Liver (tissue), 3 donors: ENCODE data around the gene AP1M2.

ENCODE experiments used
- FOXA1 ChIP-seq: IDR thresholded peaks from 2 replicates; pipeline ENCODE4 v1.6.1; 2016; ENCODE audit warnings: antibody characterized with exemption
- GABPA ChIP-seq, 2 donors: IDR thresholded peaks in 1 of 2; conservative IDR thresholded peaks in 1 of 2; 2 replicates each; pipeline ENCODE4 v1.6.1; 2016; ENCODE audit warnings: antibody characterized with exemption in 2 of 2, mild to moderate bottlenecking in 1 of 2, moderate library complexity in 1 of 2
- JUND ChIP-seq, 2 donors: IDR thresholded peaks; 2 replicates each; pipeline ENCODE4 v1.6.1; 2016; ENCODE audit warnings: antibody characterized with exemption in 2 of 2
- RAD21 ChIP-seq, 2 donors: IDR thresholded peaks; 2 replicates each; pipeline ENCODE4 v1.6.1; 2016; ENCODE audit warnings: antibody characterized with exemption in 2 of 2, mild to moderate bottlenecking in 2 of 2
- TAF1 ChIP-seq: conservative IDR thresholded peaks from 2 replicates; pipeline ENCODE4 v1.6.1; 2016; ENCODE audit warnings: antibody characterized with exemption, mild to moderate bottlenecking
- YY1 ChIP-seq: IDR thresholded peaks from 2 replicates; pipeline ENCODE4 v1.6.1; 2016; ENCODE audit warnings: antibody characterized with exemption, mild to moderate bottlenecking
- TF ChIP-seq, protein P1 (sequence below): fragments of 150-350 bp; IDR thresholded peaks from 2 replicates; pipeline ENCODE4 v1.5.1; 2017; ENCODE audit warnings: improper control_type of control experiment, low read depth, low read length; ENCODE audit not compliant: missing input control
- TF ChIP-seq, protein P2 (sequence below): IDR thresholded peaks from 2 replicates; pipeline ENCODE4 v1.6.1; 2016; ENCODE audit warnings: antibody characterized with exemption, mild to moderate bottlenecking
- TF ChIP-seq, protein P3 (sequence below): IDR thresholded peaks from 2 replicates; pipeline ENCODE4 v1.6.1; 2016; ENCODE audit warnings: antibody characterized with exemption
- TF ChIP-seq, protein P4 (sequence below): IDR thresholded peaks from 2 replicates; pipeline ENCODE4 v1.6.1; 2016; ENCODE audit warnings: antibody characterized with exemption
- donor health status: healthy.
- donor health status: healthy.

DNA sequence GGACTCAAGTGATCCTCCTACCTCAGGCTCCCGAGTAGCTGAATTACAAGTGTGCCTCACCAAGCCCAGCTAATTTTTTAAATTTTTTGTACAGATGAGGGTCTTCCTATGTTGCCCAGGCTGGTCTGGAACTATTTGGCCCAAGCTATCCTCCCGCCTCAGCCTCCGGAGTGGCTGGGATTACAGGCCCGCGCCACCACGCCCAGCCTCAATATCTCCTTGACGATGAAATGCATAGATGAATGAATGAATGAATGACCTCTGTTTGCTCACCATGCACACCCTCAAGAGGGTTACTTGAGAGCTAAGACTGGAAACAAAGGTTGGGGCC is 14.9 kb upstream of the AP1M2 start:
- TF ChIP-seq RAD21 (IDR thresholded peaks at IDR 0.05) (no peak), GABPA (IDR thresholded peaks at IDR 0.05 in 1 of 2, conservative IDR thresholded peaks at IDR 0.05 in 1 of 2) (no peak), TAF1 (no peak), JUND (IDR thresholded peaks at IDR 0.05) (no peak), FOXA1 (no peak), YY1 (no peak)
- TF ChIP-seq, protein P1, sequence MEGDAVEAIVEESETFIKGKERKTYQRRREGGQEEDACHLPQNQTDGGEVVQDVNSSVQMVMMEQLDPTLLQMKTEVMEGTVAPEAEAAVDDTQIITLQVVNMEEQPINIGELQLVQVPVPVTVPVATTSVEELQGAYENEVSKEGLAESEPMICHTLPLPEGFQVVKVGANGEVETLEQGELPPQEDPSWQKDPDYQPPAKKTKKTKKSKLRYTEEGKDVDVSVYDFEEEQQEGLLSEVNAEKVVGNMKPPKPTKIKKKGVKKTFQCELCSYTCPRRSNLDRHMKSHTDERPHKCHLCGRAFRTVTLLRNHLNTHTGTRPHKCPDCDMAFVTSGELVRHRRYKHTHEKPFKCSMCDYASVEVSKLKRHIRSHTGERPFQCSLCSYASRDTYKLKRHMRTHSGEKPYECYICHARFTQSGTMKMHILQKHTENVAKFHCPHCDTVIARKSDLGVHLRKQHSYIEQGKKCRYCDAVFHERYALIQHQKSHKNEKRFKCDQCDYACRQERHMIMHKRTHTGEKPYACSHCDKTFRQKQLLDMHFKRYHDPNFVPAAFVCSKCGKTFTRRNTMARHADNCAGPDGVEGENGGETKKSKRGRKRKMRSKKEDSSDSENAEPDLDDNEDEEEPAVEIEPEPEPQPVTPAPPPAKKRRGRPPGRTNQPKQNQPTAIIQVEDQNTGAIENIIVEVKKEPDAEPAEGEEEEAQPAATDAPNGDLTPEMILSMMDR, result no peak
- TF ChIP-seq, protein P2, sequence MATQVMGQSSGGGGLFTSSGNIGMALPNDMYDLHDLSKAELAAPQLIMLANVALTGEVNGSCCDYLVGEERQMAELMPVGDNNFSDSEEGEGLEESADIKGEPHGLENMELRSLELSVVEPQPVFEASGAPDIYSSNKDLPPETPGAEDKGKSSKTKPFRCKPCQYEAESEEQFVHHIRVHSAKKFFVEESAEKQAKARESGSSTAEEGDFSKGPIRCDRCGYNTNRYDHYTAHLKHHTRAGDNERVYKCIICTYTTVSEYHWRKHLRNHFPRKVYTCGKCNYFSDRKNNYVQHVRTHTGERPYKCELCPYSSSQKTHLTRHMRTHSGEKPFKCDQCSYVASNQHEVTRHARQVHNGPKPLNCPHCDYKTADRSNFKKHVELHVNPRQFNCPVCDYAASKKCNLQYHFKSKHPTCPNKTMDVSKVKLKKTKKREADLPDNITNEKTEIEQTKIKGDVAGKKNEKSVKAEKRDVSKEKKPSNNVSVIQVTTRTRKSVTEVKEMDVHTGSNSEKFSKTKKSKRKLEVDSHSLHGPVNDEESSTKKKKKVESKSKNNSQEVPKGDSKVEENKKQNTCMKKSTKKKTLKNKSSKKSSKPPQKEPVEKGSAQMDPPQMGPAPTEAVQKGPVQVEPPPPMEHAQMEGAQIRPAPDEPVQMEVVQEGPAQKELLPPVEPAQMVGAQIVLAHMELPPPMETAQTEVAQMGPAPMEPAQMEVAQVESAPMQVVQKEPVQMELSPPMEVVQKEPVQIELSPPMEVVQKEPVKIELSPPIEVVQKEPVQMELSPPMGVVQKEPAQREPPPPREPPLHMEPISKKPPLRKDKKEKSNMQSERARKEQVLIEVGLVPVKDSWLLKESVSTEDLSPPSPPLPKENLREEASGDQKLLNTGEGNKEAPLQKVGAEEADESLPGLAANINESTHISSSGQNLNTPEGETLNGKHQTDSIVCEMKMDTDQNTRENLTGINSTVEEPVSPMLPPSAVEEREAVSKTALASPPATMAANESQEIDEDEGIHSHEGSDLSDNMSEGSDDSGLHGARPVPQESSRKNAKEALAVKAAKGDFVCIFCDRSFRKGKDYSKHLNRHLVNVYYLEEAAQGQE, result no peak
- TF ChIP-seq, protein P3, sequence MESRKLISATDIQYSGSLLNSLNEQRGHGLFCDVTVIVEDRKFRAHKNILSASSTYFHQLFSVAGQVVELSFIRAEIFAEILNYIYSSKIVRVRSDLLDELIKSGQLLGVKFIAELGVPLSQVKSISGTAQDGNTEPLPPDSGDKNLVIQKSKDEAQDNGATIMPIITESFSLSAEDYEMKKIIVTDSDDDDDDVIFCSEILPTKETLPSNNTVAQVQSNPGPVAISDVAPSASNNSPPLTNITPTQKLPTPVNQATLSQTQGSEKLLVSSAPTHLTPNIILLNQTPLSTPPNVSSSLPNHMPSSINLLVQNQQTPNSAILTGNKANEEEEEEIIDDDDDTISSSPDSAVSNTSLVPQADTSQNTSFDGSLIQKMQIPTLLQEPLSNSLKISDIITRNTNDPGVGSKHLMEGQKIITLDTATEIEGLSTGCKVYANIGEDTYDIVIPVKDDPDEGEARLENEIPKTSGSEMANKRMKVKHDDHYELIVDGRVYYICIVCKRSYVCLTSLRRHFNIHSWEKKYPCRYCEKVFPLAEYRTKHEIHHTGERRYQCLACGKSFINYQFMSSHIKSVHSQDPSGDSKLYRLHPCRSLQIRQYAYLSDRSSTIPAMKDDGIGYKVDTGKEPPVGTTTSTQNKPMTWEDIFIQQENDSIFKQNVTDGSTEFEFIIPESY, result no peak
- TF ChIP-seq, protein P4, sequence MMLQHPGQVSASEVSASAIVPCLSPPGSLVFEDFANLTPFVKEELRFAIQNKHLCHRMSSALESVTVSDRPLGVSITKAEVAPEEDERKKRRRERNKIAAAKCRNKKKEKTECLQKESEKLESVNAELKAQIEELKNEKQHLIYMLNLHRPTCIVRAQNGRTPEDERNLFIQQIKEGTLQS, result no peak
